ENCODE data around the gene ATP2B3. TPM values are rescaled to one million over a fixed set of nuclear protein-coding genes. Genes with fewer than 3 reads are reported as not detected.

Gene ATP2B3
- total and polyA plus RNA-seq, 2 donors (not counting 3 experiments of a cell fraction or from before 2014, with no cell fraction given): 0.01 to 0.07 TPM

DNA sequence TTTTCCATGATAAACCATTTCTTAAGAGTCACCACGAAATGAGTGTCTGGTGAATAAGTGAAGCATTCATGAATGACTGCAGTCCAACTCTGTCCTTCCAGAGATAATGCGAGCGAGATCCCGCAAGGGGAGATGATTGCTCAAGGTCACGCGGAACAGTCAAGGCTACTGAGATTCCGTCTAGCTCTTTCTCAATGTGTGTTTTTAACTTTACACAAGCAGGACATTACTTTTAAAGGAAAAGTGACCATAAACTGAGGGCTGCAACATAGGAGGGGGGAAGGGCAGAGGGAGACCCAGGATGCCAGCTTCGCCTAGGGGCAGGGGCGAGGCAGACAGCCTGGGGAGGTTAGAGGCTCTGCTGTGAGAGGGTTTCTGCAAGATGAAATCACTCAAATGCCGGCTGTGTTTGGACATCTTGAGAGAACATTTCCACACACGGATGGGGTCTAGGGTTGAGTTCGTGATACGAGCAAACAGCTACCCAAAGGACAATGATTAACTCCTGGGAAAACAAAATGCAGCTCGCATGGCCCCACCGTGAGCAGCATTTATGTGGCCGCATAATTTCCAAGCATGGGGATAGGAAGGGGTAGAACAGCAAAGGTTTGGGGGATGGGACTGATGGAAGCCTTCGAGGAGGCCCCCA lies 105.3 kb downstream of the ATP2B3 start:
- dilution Hi-C loops (cut with MboI; ENCODE audit: extremely low pct_ligation_motif_present, low sequenced_read_pairs) (no loop called here), intact Hi-C loops (cut with micrococcal nuclease) (no loop called here)
- no peak overlapping the region for H3K9ac ChIP-seq (replicated peaks; ENCODE audit: extremely low read depth, insufficient read depth, low read length)
- H3K36me3 ChIP-seq (ENCODE audit: control insufficient read depth in 2 of 2, extremely low read depth in 1 of 2, insufficient read depth in 2 of 2, low read length in 2 of 2): no peaks in the 10 kb centered on the region
- DNase-seq (ENCODE audit: low read depth, low spot score): no peak
- H3K9me1 ChIP-seq (replicated peaks; ENCODE audit: control insufficient read depth, extremely low read depth, insufficient read depth, low read length): no peaks in the 10 kb centered on the region
- no peak overlapping the region for H3K4me2 ChIP-seq (ENCODE audit: insufficient read depth, low read length)
- no peaks in the 10 kb centered on the region for H3K9me3 ChIP-seq (replicated peaks; ENCODE audit: control insufficient read depth, insufficient read depth, low read length)
- BruUV-seq (replicated peaks): no TSS peak
- no peaks in the 10 kb centered on the region for H3K79me2 ChIP-seq (ENCODE audit: control insufficient read depth, insufficient read depth, low read length)
- H3K27me3 ChIP-seq (ENCODE audit: control insufficient read depth in 2 of 2, insufficient read depth in 2 of 2, low read length in 2 of 2): peaks cover 0 to 3% of the 10 kb centered on the region in 2 experiments
- no peaks in the 10 kb centered on the region for H3K4me1 ChIP-seq (ENCODE audit: control insufficient read depth, extremely low read depth, insufficient read depth, low read length)
- no peak for FAIRE-seq
- no peaks in the 10 kb centered on the region for H4K20me1 ChIP-seq (replicated peaks; ENCODE audit: control insufficient read depth, extremely low read depth, insufficient read depth, low read length)
- POLR2A ChIA-PET: no interaction called here
- TF ChIP-seq JUN (IDR thresholded peaks at IDR 0.05; ENCODE audit: borderline replicate concordance, insufficient read depth, insufficient read length, low read depth): no peak
- TF ChIP-seq, protein P1, sequence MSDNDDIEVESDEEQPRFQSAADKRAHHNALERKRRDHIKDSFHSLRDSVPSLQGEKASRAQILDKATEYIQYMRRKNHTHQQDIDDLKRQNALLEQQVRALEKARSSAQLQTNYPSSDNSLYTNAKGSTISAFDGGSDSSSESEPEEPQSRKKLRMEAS (IDR thresholded peaks at IDR 0.05; ENCODE audit: insufficient read depth, insufficient read length): no peak
- no peak for TF ChIP-seq POLR2A (IDR thresholded peaks at IDR 0.05; ENCODE audit: low read depth, low read length)
- TF ChIP-seq, protein P2, sequence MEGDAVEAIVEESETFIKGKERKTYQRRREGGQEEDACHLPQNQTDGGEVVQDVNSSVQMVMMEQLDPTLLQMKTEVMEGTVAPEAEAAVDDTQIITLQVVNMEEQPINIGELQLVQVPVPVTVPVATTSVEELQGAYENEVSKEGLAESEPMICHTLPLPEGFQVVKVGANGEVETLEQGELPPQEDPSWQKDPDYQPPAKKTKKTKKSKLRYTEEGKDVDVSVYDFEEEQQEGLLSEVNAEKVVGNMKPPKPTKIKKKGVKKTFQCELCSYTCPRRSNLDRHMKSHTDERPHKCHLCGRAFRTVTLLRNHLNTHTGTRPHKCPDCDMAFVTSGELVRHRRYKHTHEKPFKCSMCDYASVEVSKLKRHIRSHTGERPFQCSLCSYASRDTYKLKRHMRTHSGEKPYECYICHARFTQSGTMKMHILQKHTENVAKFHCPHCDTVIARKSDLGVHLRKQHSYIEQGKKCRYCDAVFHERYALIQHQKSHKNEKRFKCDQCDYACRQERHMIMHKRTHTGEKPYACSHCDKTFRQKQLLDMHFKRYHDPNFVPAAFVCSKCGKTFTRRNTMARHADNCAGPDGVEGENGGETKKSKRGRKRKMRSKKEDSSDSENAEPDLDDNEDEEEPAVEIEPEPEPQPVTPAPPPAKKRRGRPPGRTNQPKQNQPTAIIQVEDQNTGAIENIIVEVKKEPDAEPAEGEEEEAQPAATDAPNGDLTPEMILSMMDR (IDR thresholded peaks at IDR 0.05; ENCODE audit: extremely low read depth in 1 of 2, insufficient read depth in 1 of 2, low read depth in 1 of 2, low read length in 2 of 2): no peak
- TF ChIP-seq FOS (IDR thresholded peaks at IDR 0.05; ENCODE audit: borderline replicate concordance, insufficient read depth, low read length): no peak
- no peak for TF ChIP-seq GATA2 (IDR thresholded peaks at IDR 0.05; ENCODE audit: insufficient read depth, insufficient read length, low read depth, low read length)
- no peak for TF ChIP-seq EZH2 (IDR thresholded peaks at IDR 0.05; ENCODE audit: borderline replicate concordance, low read depth, low read length, severe bottlenecking)
- no peak for TF ChIP-seq POLR2AphosphoS5 (IDR thresholded peaks at IDR 0.05; ENCODE audit: insufficient read depth, low read depth, low read length)
- TF ChIP-seq MYC (IDR thresholded peaks at IDR 0.05; ENCODE audit: low read depth, low read length): no peak
- no peak overlapping the region for H2AFZ ChIP-seq (ENCODE audit: low read depth, low read length)
- no peak overlapping the region for H3K4me3 ChIP-seq (replicated peaks in 1 of 3; ENCODE audit: insufficient read depth in 1 of 3, low read depth in 1 of 3, low read length in 3 of 3)
- CTCF ChIA-PET: interaction anchor here (1.0 kb wide), 1 partner anchor 45 kb away, joined by 6 read pairs; no protein-coding TSS in a partner anchor
- no peak overlapping the region for H3K27ac ChIP-seq (ENCODE audit: insufficient read depth, low read depth, low read length)
